GM21526 (cell line): Measurements from ENCODE around the gene HOXD10.

Experiments
- ATAC-seq: cut with Tn5 transposase; IDR thresholded peaks from one replicate; pipeline ENCODE4 v1.9.1; 2021; ENCODE audit warnings: moderate library complexity; ENCODE audit not compliant: unreplicated experiment, low FRiP score

The HOXD10 gene

GRCh38 chr2:176148751-176149421, 32.3 kb downstream of the HOXD10 start:
- no peak for ATAC-seq

GRCh38 chr2:176149481-176149938, 32.9 kb downstream of the HOXD10 start:
- ATAC-seq = no peak

- no peak for ATAC-seq
These were observed 33.5 kb downstream of the HOXD10 start for GRCh38 chr2:176149939-176150583.

GRCh38 chr2:176150584-176151441, 34.2 kb downstream of the HOXD10 start:
- ATAC-seq = no peak

GRCh38 chr2:176151442-176152287, 35.1 kb downstream of the HOXD10 start, which contains the start of gene HOXD4:
HOXD4 (plus strand) TSS chr2:176151550; CDS start chr2:176151634, 84 bp downstream.
- ATAC-seq = no peak

GRCh38 chr2:176152350-176153181, 36.0 kb downstream of the HOXD10 start:
- no peak for ATAC-seq

- ATAC-seq = no peak
These were observed 38.1 kb downstream of the HOXD10 start for GRCh38 chr2:176154576-176155252.

- ATAC-seq = no peak
These were observed 38.9 kb downstream of the HOXD10 start for GRCh38 chr2:176155356-176156044.

- ATAC-seq = no peak
These were observed 39.8 kb downstream of the HOXD10 start for GRCh38 chr2:176156301-176156806.

- ATAC-seq = no peak
These were observed 40.4 kb downstream of the HOXD10 start, which contains the start of gene HOXD3 for GRCh38 chr2:176156807-176157498. HOXD3 (plus strand) TSS chr2:176157307; CDS start chr2:176169115, 11,808 bp downstream.

GRCh38 chr2:176157499-176158185, 41.1 kb downstream of the HOXD10 start:
- ATAC-seq = no peak

GRCh38 chr2:176158186-176158591, 41.6 kb downstream of the HOXD10 start:
- no peak for ATAC-seq

- ATAC-seq = no peak
These were observed 42.5 kb downstream of the HOXD10 start for GRCh38 chr2:176158855-176159662.

- no peak for ATAC-seq
These were observed 43.2 kb downstream of the HOXD10 start for GRCh38 chr2:176159663-176160250.

GRCh38 chr2:176160251-176160985, 43.8 kb downstream of the HOXD10 start:
- ATAC-seq = no peak
